Measurements from ENCODE around the gene MYMX. TPM values are rescaled to one million over a fixed set of nuclear protein-coding genes. Genes with fewer than 3 reads are reported as not detected.

The MYMX gene
- total and polyA plus RNA-seq, 2 of the 13 experiments (the other 11 are each of a cell fraction or from before 2014, with no cell fraction given) = not detected

GRCh38 chr6:44245912-44246662 lies 29.4 kb downstream of the MYMX start (continued):
- TF ChIP-seq ARID5B (CRISPR knock-in tag; IDR thresholded peaks at IDR 0.05) = no peak; the same call in 1 of the 2 replicates
- TF ChIP-seq TCF7L2 (IDR thresholded peaks at IDR 0.05; ENCODE audit: low read depth, low read length) = no peak
- no peak for TF ChIP-seq ZNF3 (CRISPR knock-in tag; IDR thresholded peaks at IDR 0.05)
- TF ChIP-seq MAF1 (CRISPR knock-in tag; IDR thresholded peaks at IDR 0.05; ENCODE audit: borderline replicate concordance) = no peak; the same call in none of the 2 replicates
- TF ChIP-seq ZNF577 (CRISPR knock-in tag; IDR thresholded peaks at IDR 0.05; ENCODE audit: borderline replicate concordance, low read depth) = no peak
- TF ChIP-seq ZNF891 (CRISPR knock-in tag; IDR thresholded peaks at IDR 0.05) = peak; percentile 19; the same call in 1 of the 2 replicates
- TF ChIP-seq NFAT5 (CRISPR knock-in tag; IDR thresholded peaks at IDR 0.05) = no peak; the same call in 1 of the 2 replicates
- TF ChIP-seq LCORL (IDR thresholded peaks at IDR 0.05) = peak; percentile 81
- TF ChIP-seq LCORL (CRISPR knock-in tag; IDR thresholded peaks at IDR 0.05) = peak; percentile 99
- 0 out of 2 replicates have a peak, but pooled peaks have one; percentile 39 for TF ChIP-seq ZNF558 (CRISPR knock-in tag; IDR thresholded peaks at IDR 0.05; ENCODE audit: borderline replicate concordance)
- TF ChIP-seq AHDC1 (CRISPR knock-in tag; IDR thresholded peaks at IDR 0.05; ENCODE audit: borderline replicate concordance) = peak; percentile 69; the same call in 1 of the 2 replicates
- TF ChIP-seq IKZF4 (CRISPR knock-in tag; IDR thresholded peaks at IDR 0.05; ENCODE audit: borderline replicate concordance, low read depth, not compliant biosample characterization) = peak; percentile 85
